Esophagus muscularis mucosa (tissue), 3 donors: Measurements from ENCODE around the gene SAMD7.

Source experiments
- CTCF ChIP-seq, 3 experiments: fragments of 200-600 bp in 2 of 3; fragments of 450-650 bp in 1 of 3; sonication (generic) in 2 of 3; IDR thresholded peaks; one replicate each; pipeline ENCODE4 v1.5.1; 2017 to 2019; ENCODE audit warnings: antibody characterized with exemption in 3 of 3, mild to moderate bottlenecking in 2 of 3, moderate library complexity in 1 of 3
- POLR2A ChIP-seq: fragments of 450-650 bp; IDR thresholded peaks from one replicate; pipeline ENCODE4 v1.6.1; 2017; ENCODE audit warnings: antibody characterized with exemption, moderate library complexity, mild to moderate bottlenecking, low read depth

- TF ChIP-seq CTCF (IDR thresholded peaks at IDR 0.05): no peak
- no peak for TF ChIP-seq POLR2A
These were observed 17.3 kb upstream of the SAMD7 start for GRCh38 chr3:169894110-169894509.
